Fibroblast of skin of right biceps (primary cell): ENCODE data around the gene ANXA4.

Source experiments
- DNase-seq: peaks from one replicate; pipeline ENCODE4 v3.0.0-alpha.2; 2013

ANXA4 gene

DNA sequence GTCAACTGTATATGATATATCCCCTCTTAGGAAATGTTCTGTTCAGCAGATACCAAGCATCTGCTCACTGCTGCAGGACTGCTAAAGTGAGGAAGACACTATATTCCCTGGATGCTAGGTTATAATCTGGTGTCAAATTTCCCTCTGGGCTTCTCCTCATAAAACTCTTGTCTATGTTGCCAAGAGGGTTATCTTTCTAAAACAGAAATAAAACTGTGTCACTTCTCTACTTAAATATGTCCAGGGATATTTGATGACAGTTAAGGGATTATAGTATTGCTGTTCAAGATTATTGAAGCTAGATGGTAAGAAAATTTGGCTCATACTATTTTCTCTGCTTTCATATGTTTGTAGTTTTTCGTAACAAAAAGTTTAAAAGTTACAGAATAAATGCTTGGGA lies 121.4 kb downstream of the ANXA4 start:
- DNase-seq: no peak
